ENCODE results near the gene C1orf53. TPM values are rescaled to one million over a fixed set of nuclear protein-coding genes. Genes with fewer than 3 reads are reported as not detected.
A peak's percentile ranks its signal among the peaks of the same experiment; 100 is the strongest.
"Not testable (repeated sequence)": the region's sequence is repeated elsewhere in the genome, so short reads cannot be mapped to it uniquely, and the experiment has no call there.

C1orf53 gene
- 0.81 and 1.2 TPM in 2 replicates for total RNA-seq

DNA sequence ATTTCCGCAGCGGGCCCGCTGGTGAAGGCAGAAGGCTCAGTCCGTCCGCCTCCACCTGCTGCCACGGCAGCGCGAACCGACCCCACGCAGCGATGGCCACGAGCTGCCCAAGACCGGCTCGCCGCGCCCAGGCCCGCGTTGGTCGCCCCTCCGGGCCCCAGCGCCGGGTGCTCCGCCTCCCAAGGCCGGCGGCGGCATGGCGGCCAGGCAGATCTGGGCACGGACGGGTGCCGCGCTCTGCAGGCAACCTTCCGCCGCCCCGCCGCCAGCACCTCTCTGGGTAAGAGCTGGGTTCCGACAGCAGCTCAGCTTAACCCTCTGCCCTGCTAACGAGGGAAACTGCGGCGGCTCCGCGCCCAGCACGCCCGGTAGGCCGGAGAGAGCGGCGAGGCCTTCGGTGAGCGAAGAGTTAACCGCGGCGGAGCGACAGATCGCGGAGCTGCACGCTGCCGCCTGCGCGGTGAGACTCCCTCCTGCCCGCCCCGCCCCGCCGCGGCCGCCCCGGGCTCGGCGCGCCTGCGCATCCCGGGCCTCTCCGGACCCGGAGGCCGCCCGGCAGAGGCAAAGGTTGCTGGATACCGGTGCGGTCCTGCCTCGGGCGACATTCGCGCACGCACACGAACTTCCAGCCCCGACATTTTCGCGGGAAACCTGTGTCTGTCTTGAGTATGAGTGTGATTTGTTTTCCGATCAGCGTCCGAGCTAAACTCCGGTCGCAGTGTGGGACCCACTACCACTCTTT, at the start of gene C1orf53:
Gene C1orf53 (plus strand): TSS at position 177 of the 742 bp plus-strand sequence. CDS start 20 bp downstream, at position 197.
- Mint-ChIP-seq H3K9me3 (no peaks in the 10 kb centered on the region), H3K27ac (peak within 1 kb of the TSS; percentile 67), H3K4me1 (peaks cover 14% of the 10 kb centered on the region), H3K36me3 (ENCODE audit: low read depth) (peaks cover 2% of the 10 kb centered on the region), H3K4me3 (peak within 1 kb of the TSS; percentile 90), H3K27me3 (peaks cover 41% of the 10 kb centered on the region)
- intact Hi-C loops (cut with micrococcal nuclease): loop anchor here (1.0 to 5.0 kb wide), 5 partner anchors 9 to 695 kb away; partner anchors contain the start of genes DENND1B and NEK7
- TF ChIP-seq, protein P1, sequence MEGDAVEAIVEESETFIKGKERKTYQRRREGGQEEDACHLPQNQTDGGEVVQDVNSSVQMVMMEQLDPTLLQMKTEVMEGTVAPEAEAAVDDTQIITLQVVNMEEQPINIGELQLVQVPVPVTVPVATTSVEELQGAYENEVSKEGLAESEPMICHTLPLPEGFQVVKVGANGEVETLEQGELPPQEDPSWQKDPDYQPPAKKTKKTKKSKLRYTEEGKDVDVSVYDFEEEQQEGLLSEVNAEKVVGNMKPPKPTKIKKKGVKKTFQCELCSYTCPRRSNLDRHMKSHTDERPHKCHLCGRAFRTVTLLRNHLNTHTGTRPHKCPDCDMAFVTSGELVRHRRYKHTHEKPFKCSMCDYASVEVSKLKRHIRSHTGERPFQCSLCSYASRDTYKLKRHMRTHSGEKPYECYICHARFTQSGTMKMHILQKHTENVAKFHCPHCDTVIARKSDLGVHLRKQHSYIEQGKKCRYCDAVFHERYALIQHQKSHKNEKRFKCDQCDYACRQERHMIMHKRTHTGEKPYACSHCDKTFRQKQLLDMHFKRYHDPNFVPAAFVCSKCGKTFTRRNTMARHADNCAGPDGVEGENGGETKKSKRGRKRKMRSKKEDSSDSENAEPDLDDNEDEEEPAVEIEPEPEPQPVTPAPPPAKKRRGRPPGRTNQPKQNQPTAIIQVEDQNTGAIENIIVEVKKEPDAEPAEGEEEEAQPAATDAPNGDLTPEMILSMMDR (IDR thresholded peaks at IDR 0.05): no peak
- CTCF ChIA-PET: interaction anchor here (0.9 to 1.5 kb wide), 7 partner anchors 13 to 380 kb away, joined by 3 to 5 read pairs (median 3); no protein-coding TSS in a partner anchor
- POLR2A ChIA-PET: interaction anchor here (0.6 to 2.2 kb wide), 4 partner anchors 10 to 372 kb away, joined by 3 to 7 read pairs (median 4); partner anchors contain the start of gene DENND1B
- ATAC-seq (ENCODE audit: low read depth) (peak; percentile 92), DNase-seq (peak; percentile 83)

DNA sequence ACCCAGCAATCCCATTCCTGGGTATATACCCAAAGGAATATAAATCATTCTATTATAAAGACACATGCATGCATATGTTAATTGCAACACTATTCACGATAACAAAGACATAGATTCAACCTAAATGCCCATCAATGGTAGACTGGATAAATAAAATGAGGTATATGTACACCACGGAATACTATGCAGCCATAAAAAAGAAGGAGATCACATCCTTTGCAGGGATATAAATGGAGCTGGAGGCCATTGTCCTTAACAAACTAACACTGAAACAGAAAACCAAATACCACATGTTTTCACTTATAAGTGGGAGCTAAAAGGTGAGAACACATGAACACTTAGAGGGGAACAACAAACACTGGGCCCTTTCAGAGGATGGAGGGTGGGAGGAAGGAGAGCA, 46.7 kb upstream of the C1orf53 start:
- POLR2A ChIA-PET: interaction anchor here (0.7 kb wide), 1 partner anchor 79 kb away, joined by 3 read pairs; no protein-coding TSS in a partner anchor
- H3K9me3 Mint-ChIP-seq; H3K4me1 Mint-ChIP-seq; H3K36me3 Mint-ChIP-seq (ENCODE audit: low read depth); intact Hi-C loops (cut with micrococcal nuclease); H3K27me3 Mint-ChIP-seq; H3K4me3 Mint-ChIP-seq; ATAC-seq (ENCODE audit: low read depth); H3K27ac Mint-ChIP-seq; DNase-seq: not testable (repeated sequence)
- CTCF ChIA-PET: interaction anchor here (1.6 kb wide), 1 partner anchor 13 kb away, joined by 4 read pairs; no protein-coding TSS in a partner anchor

DNA sequence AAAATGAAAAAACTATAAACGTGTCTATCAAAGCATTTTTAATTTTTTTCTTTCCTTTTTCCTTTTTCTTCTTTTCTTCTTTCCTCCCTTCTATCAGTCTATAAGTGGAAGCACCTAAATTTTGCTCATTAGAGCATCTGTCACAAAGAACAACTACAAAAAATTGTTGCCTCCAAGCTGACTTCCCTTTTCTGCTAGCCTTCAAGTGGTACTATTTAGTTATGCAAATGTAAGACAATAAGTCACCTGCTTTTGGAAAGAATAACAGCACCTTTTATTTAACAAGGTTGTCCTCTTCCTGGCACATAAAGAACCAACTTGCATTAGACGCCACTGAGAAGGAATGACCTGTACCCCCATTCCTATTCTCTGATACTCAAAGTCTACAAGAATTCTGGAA, 45.0 kb upstream of the C1orf53 start:
- Mint-ChIP-seq H3K4me1 (peaks cover 3% of the 10 kb centered on the region), H3K36me3 (ENCODE audit: low read depth) (no peaks in the 10 kb centered on the region), H3K27me3 (no peaks in the 10 kb centered on the region), H3K9me3 (no peaks in the 10 kb centered on the region), H3K27ac (no peak overlapping the region), H3K4me3 (no peak overlapping the region)
- CTCF ChIA-PET: interaction anchor here (0.6 kb wide), 1 partner anchor 13 kb away, joined by 3 read pairs; no protein-coding TSS in a partner anchor
- DNase-seq (no peak), ATAC-seq (ENCODE audit: low read depth) (no peak)
- POLR2A ChIA-PET: no interaction called here
- intact Hi-C loops (cut with micrococcal nuclease): no loop called here
- TF ChIP-seq, protein P1 (IDR thresholded peaks at IDR 0.05): no peak

DNA sequence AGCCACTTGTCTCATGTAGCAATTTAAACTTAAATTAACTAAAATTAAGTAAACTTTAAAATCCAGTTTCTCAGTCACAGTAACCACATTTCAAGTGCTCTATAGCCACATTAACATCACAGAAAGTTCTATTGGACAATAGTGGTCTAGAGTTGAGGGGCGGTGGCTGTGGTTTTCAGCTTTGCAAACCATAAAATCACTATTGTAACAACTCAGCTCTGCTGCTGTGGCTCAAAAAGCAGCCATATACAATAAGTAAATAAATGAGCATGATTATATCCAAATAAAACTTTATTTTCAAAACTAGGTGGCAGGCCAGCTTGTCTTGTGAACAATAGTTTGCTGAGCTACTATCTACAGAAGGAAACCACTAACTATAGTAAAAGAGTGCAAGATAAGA, 43.4 kb upstream of the C1orf53 start:
- intact Hi-C loops (cut with micrococcal nuclease): no loop called here
- H3K27ac Mint-ChIP-seq: no peak overlapping the region
- peaks cover 3% of the 10 kb centered on the region for H3K4me1 Mint-ChIP-seq
- ChIA-PET CTCF (interaction anchor here (1.7 kb wide), 1 partner anchor 10 kb away, joined by 7 read pairs; no protein-coding TSS in a partner anchor), POLR2A (no interaction called here)
- ATAC-seq (ENCODE audit: low read depth): no peak
- no peaks in the 10 kb centered on the region for H3K27me3 Mint-ChIP-seq
- no peaks in the 10 kb centered on the region for H3K9me3 Mint-ChIP-seq
- no peaks in the 10 kb centered on the region for H3K36me3 Mint-ChIP-seq (ENCODE audit: low read depth)
- TF ChIP-seq, protein P1 (IDR thresholded peaks at IDR 0.05): no peak
- no peak overlapping the region for H3K4me3 Mint-ChIP-seq
- DNase-seq: no peak

DNA sequence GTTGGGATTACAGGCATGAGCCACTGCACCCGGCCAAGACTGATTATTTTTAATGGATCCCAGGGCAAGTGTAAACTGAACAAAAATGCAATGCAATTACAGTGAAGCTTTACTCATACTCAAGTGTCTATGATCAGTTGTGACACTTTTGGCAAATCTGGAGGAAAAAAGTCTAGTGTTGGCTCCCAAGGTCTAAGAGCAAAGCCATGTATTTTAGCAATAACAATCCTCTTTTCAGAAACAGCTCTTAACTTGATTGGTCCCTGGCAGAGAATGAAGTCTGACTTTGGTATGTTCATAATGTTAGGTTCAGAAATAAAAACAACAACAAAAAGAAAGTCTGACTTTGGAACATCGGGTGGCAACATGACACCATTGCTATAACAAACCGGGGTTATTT, 40.2 kb upstream of the C1orf53 start:
- no peak for DNase-seq
- Mint-ChIP-seq H3K36me3 (ENCODE audit: low read depth) (no peaks in the 10 kb centered on the region), H3K27ac (no peak overlapping the region), H3K4me3 (no peak overlapping the region), H3K9me3 (no peaks in the 10 kb centered on the region), H3K4me1 (peaks cover 3% of the 10 kb centered on the region), H3K27me3 (no peaks in the 10 kb centered on the region)
- intact Hi-C loops (cut with micrococcal nuclease): no loop called here
- ChIA-PET POLR2A (no interaction called here), CTCF (no interaction called here)
- ATAC-seq (ENCODE audit: low read depth): no peak
- TF ChIP-seq, protein P1 (IDR thresholded peaks at IDR 0.05): no peak
